Measurements from ENCODE around the gene TCERG1L.
"Not testable (repeated sequence)": the region's sequence is repeated elsewhere in the genome, so short reads cannot be mapped to it uniquely, and the experiment has no call there.

The TCERG1L gene

GRCh38 chr10:131180086-131180485, 131.4 kb downstream of the TCERG1L start:
- DNase-seq: no peak
- Mint-ChIP-seq H3K9me3 (peaks cover 3% of the 10 kb centered on the region), H3K27ac (no peak overlapping the region), H3K27me3 (no peaks in the 10 kb centered on the region), H3K36me3 (ENCODE audit: low read depth) (no peaks in the 10 kb centered on the region), H3K4me3 (no peak overlapping the region), H3K4me1 (ENCODE audit: low read depth) (no peaks in the 10 kb centered on the region)

DNA sequence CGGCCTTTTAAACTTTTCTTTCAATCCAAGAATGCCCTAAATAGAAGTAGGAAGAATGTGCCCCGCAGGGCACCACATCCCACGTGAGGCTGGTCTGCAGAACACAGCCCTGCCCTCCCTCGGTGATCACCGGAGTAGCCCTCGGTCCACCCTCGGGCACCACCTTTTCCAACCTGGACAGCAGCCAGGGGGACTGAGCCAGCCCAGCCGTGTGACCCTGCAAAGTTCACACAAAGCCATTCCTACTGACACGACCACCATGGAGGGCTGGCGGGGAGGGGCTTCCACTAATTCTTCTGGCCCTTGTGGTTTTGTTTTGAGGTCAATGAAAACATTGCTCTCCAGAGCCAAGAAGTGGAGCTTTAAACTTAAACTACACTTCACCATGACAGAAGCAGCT, 132.2 kb downstream of the TCERG1L start:
- no peaks in the 10 kb centered on the region for H3K4me1 Mint-ChIP-seq (ENCODE audit: low read depth)

DNA sequence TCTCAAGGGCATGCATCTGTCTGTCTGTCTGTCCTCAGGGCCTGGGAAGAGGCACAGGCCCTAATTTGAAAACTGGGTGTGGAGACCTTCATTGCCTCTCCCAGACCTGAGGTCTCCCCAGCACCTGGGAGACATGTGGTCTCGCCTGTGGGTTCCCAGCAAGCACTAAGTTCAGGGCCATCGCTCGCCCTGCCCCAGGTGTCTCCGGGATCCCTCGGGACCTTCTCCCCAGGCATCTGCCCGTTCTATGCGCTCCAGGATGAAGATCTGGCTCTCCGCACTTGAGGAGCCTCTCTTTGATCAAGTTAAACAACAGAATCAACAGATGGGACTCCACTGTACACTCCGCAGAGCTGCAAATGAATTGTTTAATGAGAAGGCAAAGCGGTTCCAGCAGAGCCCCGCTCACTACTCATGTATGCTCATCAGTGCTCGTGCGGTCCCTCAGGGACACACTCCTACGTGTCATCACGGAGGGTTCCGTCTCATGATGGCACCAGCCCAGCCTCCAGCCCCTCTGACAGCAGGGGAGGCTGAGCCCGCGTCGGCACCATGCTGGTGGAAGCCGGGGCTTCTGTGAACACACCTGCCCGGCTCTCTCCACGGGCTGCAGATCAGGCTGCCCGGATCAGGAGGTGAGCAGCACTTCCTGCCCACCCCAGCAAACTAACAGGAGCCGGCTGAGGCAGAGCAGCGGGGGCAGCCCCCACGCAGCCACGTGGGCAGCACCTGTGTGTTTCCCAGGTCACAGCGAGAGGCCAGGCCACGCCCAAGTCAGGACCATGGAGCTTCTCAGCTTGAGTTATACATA, 132.8 kb downstream of the TCERG1L start:
- H3K9me3 Mint-ChIP-seq: peaks cover 3% of the 10 kb centered on the region
- no peak overlapping the region for H3K4me3 Mint-ChIP-seq
- H3K27me3 Mint-ChIP-seq: no peaks in the 10 kb centered on the region
- DNase-seq: no peak
- no peaks in the 10 kb centered on the region for H3K4me1 Mint-ChIP-seq (ENCODE audit: low read depth)
- H3K27ac Mint-ChIP-seq: no peak overlapping the region
- H3K36me3 Mint-ChIP-seq (ENCODE audit: low read depth): no peaks in the 10 kb centered on the region

More for the DNA sequence above, 132.2 kb downstream of the TCERG1L start:
- peaks cover 3% of the 10 kb centered on the region for H3K9me3 Mint-ChIP-seq
- no peaks in the 10 kb centered on the region for H3K27me3 Mint-ChIP-seq
- DNase-seq: no peak
- no peak overlapping the region for H3K27ac Mint-ChIP-seq
- no peaks in the 10 kb centered on the region for H3K36me3 Mint-ChIP-seq (ENCODE audit: low read depth)
- no peak overlapping the region for H3K4me3 Mint-ChIP-seq

DNA sequence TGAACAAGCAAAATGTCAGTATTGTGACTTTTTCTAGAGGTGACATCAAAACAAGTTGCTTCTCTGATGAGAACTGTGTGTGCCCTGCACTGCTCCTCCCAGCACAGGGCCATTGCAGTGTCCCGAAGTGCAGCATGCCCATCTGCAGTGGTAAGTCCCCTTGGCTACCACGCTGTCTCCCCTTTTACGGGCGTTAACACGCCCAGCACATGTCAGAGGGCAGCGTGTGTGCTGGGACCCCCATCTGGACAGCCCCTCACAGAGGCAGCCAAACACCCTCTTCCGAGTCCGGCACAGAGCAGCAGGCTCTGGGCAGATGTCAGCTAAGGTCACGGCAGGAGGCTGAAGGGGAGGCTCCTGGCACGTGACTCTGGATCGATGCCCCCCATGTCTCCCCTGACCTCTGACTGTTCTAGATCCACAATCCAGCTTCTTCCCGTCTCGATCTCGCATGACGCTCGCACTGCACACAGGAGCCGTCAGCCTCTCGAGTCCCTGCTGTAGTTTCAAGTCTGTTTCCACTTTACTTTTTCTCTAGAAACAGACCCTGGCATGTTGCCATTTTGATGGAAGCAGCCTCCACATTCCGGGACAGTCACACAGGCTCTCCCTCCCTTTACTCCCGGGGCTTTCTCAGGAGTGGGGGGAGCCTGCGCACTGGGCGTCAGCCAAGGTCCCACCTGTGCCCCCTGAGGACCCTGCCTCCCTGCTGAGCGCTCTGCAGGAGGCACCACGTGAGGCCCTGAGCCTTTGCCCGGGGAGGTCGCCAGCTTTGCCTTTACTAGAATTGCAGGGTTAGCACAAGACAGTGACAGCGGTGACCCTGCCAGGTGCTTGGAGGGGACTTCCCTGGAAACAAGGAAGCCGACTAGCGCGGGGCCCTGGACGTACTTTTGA, 133.8 kb downstream of the TCERG1L start:
- H3K9me3 Mint-ChIP-seq: peaks cover 3% of the 10 kb centered on the region
- no peak for DNase-seq
- H3K4me3 Mint-ChIP-seq: no peak overlapping the region
- no peak overlapping the region for H3K27ac Mint-ChIP-seq
- H3K36me3 Mint-ChIP-seq (ENCODE audit: low read depth): no peaks in the 10 kb centered on the region
- no peaks in the 10 kb centered on the region for H3K4me1 Mint-ChIP-seq (ENCODE audit: low read depth)
- H3K27me3 Mint-ChIP-seq: no peaks in the 10 kb centered on the region

DNA sequence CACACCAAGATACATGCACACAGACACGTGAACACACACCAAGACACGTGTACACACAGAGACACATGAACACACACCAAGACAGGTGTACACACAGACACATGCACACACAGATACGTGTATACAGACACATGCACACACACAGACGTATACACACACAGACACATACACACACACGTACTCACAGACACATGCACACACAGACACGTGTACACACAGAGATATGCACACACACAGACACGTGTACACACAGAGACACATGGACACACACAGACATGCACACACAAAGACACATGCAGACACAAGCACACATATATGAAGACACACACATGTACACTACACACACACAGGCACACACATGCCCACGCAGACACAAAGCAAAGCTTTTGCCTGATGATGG, 134.6 kb downstream of the TCERG1L start:
- H3K27ac Mint-ChIP-seq: no peak overlapping the region

GRCh38 chr10:131176324-131176723, 135.2 kb downstream of the TCERG1L start:
- H3K27me3 Mint-ChIP-seq; H3K27ac Mint-ChIP-seq; H3K9me3 Mint-ChIP-seq; DNase-seq; H3K36me3 Mint-ChIP-seq (ENCODE audit: low read depth); H3K4me1 Mint-ChIP-seq (ENCODE audit: low read depth); H3K4me3 Mint-ChIP-seq: not testable (repeated sequence)

More for the DNA sequence above, 134.6 kb downstream of the TCERG1L start:
- DNase-seq: no peak
- H3K9me3 Mint-ChIP-seq: peaks cover 3% of the 10 kb centered on the region
- H3K4me3 Mint-ChIP-seq: no peak overlapping the region
- no peaks in the 10 kb centered on the region for H3K36me3 Mint-ChIP-seq (ENCODE audit: low read depth)
- no peaks in the 10 kb centered on the region for H3K27me3 Mint-ChIP-seq
- no peaks in the 10 kb centered on the region for H3K4me1 Mint-ChIP-seq (ENCODE audit: low read depth)

GRCh38 chr10:131175891-131176290, 135.6 kb downstream of the TCERG1L start:
- no peak for DNase-seq
- peaks cover 3% of the 10 kb centered on the region for H3K9me3 Mint-ChIP-seq
- H3K4me1 Mint-ChIP-seq (ENCODE audit: low read depth): no peaks in the 10 kb centered on the region
- H3K27ac Mint-ChIP-seq: no peak overlapping the region
- no peak overlapping the region for H3K4me3 Mint-ChIP-seq
- no peaks in the 10 kb centered on the region for H3K36me3 Mint-ChIP-seq (ENCODE audit: low read depth)
- no peaks in the 10 kb centered on the region for H3K27me3 Mint-ChIP-seq

DNA sequence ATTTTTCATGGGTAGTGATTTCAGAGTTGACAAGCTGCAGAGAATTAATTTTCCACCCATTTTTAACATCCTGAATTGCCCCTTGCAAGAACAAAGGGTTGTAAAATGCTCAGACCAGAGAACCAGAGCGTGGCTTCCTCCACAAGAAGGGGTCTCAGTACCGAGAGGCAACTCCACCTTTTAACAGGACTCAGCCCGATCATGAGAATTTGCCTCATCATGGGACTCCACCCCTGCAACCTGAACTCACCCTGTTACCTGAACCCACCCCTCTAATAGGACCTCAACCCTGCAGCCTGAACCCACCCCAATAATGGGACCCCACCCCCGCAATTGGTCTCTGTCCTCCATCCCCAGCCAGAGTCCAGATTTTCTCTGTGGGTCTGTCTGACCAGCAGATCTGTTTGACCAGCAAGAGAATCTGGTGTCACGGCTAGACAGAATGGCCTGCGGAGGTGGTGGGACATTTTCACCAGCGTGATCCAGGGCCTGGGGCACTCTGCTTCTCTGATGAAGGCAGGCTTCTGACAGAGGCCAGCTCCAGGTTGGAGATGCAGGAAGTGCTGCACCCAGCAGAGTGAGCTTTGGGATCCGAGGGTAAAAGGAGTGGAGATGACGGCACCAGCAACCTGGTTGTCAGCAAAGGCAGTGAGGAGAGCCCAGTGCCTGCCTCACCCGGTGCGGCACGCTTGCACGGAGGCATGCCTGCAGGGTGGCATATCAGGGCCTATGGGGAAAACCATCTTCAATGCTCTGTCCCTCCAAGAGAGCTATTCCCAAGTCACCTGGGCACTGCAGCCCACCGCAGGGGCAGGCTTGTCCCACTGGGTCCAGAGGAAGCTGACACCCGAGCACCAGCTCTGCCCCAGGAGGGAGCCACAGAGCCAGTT, 136.6 kb downstream of the TCERG1L start:
- H3K27me3 Mint-ChIP-seq: no peaks in the 10 kb centered on the region
- H3K9me3 Mint-ChIP-seq: peaks cover 3% of the 10 kb centered on the region
- no peak overlapping the region for H3K27ac Mint-ChIP-seq
- H3K36me3 Mint-ChIP-seq (ENCODE audit: low read depth): no peaks in the 10 kb centered on the region
- H3K4me1 Mint-ChIP-seq (ENCODE audit: low read depth): no peaks in the 10 kb centered on the region
- no peak for DNase-seq
- no peak overlapping the region for H3K4me3 Mint-ChIP-seq

- Mint-ChIP-seq H3K36me3 (ENCODE audit: low read depth) (no peaks in the 10 kb centered on the region), H3K27ac (no peak overlapping the region), H3K4me1 (ENCODE audit: low read depth) (no peaks in the 10 kb centered on the region)
These were observed 137.3 kb downstream of the TCERG1L start for GRCh38 chr10:131174211-131174565.

DNA sequence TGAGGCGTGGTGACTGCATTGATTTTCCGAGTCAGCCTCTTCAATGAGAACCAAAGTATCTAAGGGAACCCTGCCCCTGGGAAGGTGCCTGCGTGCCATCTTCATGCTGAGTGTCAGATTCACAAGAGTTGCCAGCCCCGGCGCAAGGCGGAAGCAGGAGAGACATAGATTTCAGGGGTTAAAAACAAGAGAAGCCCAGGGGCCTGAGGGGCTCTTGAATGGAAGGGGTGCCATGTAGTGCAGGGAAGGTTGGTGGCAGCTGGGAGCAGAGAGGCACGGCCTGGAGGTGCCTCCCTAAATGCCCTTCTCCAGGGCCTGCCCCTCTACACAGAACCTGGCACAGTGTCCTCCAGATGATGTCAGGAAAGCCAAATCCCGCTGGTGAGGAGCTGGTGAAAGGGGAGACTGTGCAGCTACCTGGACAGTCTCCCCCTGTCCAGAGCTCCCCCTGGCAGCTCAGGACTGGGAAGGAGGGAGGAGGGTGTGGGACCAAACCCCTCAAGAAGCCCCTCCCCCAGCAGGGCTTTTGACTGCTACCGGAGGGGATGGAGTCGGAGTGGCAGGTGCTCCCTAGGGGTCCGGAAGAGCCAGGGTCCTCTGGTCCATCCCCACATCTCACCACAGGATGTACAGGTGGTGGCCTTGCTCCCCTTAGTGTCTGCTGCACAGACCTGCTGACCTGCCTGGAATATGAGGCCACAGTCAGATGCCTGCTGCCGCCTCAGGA, 137.9 kb downstream of the TCERG1L start:
- no peaks in the 10 kb centered on the region for H3K36me3 Mint-ChIP-seq (ENCODE audit: low read depth)
- no peak overlapping the region for H3K4me3 Mint-ChIP-seq
- no peaks in the 10 kb centered on the region for H3K27me3 Mint-ChIP-seq
- H3K9me3 Mint-ChIP-seq: peaks cover 3% of the 10 kb centered on the region
- no peak overlapping the region for H3K27ac Mint-ChIP-seq
- no peaks in the 10 kb centered on the region for H3K4me1 Mint-ChIP-seq (ENCODE audit: low read depth)
- DNase-seq: no peak

More at GRCh38 chr10:131174211-131174565, 137.3 kb downstream of the TCERG1L start:
- DNase-seq: no peak
- Mint-ChIP-seq H3K4me3 (no peak overlapping the region), H3K27me3 (no peaks in the 10 kb centered on the region), H3K9me3 (peaks cover 3% of the 10 kb centered on the region)

GRCh38 chr10:131172433-131172832, 139.1 kb downstream of the TCERG1L start:
- H3K9me3 Mint-ChIP-seq: peaks cover 3% of the 10 kb centered on the region
- no peaks in the 10 kb centered on the region for H3K36me3 Mint-ChIP-seq (ENCODE audit: low read depth)
- no peak for DNase-seq
- no peak overlapping the region for H3K27ac Mint-ChIP-seq
- no peaks in the 10 kb centered on the region for H3K4me1 Mint-ChIP-seq (ENCODE audit: low read depth)
- H3K27me3 Mint-ChIP-seq: no peaks in the 10 kb centered on the region
- no peak overlapping the region for H3K4me3 Mint-ChIP-seq

GRCh38 chr10:131169146-131169545, 142.4 kb downstream of the TCERG1L start:
- no peak for DNase-seq
- Mint-ChIP-seq H3K27me3 (no peaks in the 10 kb centered on the region), H3K4me1 (ENCODE audit: low read depth) (no peaks in the 10 kb centered on the region), H3K27ac (no peak overlapping the region), H3K9me3 (no peaks in the 10 kb centered on the region), H3K36me3 (ENCODE audit: low read depth) (no peaks in the 10 kb centered on the region), H3K4me3 (no peak overlapping the region)

GRCh38 chr10:131168238-131168875, 143.2 kb downstream of the TCERG1L start:
- Mint-ChIP-seq H3K9me3 (no peaks in the 10 kb centered on the region), H3K4me3 (no peak overlapping the region), H3K4me1 (ENCODE audit: low read depth) (no peaks in the 10 kb centered on the region), H3K36me3 (ENCODE audit: low read depth) (no peaks in the 10 kb centered on the region), H3K27ac (no peak overlapping the region), H3K27me3 (no peaks in the 10 kb centered on the region)
- no peak for DNase-seq

Data from activated T-cell treated with anti-CD3 and anti-CD28 coated beads, Interleukin-2, amount 50 U/mL, for 24 hours (primary cell).